ENCODE measurements around the gene DCLK3.

DNA sequence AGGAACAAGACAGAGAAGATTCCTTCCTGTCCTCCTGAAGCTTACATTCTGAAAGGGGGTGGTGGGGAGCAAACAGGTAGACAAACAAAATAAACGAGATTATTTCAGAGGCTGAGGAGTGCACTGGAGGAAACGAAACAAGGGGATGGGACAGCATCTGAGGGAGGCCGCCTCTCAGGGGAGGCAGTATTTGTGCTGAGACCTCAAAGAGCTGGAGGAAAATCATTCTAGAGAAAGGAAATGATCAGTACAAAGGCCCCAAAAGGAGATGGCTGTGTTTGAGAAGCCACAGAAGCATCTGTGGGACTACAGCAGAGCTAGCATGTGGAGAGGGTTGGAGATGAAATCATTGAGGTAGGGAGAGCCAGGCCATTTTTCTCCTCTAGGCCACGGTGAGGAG lies 55.1 kb downstream of the DCLK3 start:
- TF ChIP-seq, protein P1, sequence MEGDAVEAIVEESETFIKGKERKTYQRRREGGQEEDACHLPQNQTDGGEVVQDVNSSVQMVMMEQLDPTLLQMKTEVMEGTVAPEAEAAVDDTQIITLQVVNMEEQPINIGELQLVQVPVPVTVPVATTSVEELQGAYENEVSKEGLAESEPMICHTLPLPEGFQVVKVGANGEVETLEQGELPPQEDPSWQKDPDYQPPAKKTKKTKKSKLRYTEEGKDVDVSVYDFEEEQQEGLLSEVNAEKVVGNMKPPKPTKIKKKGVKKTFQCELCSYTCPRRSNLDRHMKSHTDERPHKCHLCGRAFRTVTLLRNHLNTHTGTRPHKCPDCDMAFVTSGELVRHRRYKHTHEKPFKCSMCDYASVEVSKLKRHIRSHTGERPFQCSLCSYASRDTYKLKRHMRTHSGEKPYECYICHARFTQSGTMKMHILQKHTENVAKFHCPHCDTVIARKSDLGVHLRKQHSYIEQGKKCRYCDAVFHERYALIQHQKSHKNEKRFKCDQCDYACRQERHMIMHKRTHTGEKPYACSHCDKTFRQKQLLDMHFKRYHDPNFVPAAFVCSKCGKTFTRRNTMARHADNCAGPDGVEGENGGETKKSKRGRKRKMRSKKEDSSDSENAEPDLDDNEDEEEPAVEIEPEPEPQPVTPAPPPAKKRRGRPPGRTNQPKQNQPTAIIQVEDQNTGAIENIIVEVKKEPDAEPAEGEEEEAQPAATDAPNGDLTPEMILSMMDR (IDR thresholded peaks at IDR 0.05), result no peak
- no peak for TF ChIP-seq POLR2A (IDR thresholded peaks at IDR 0.05)
